Heart right ventricle (tissue), 16 donors: ENCODE results near the gene TULP4. TPM values are rescaled to one million over a fixed set of nuclear protein-coding genes. Genes with fewer than 3 reads are reported as not detected.
A peak's percentile ranks its signal among the peaks of the same experiment; 100 is the strongest.

Source experiments
- ATAC-seq, 8 donors: fragments of 200-7000 bp; cut with Tn5 transposase; one replicate each; pipeline ENCODE4 v1.9.1; 2020; ENCODE audit warnings: mild to moderate bottlenecking in 8 of 8, moderate library complexity in 8 of 8, moderate number of reproducible peaks in 1 of 8
- DNase-seq, 2 donors: peaks; one replicate each; pipeline ENCODE4 v3.0.0-alpha.2; 2020
- H3K27ac ChIP-seq, 10 donors: fragments of 200-600 bp; sonication (generic) in 2 of 10; one replicate each; pipeline versions ENCODE4 v1.5.0 to v1.8.0; 2020 to 2022; ENCODE audit warnings: mild to moderate bottlenecking in 3 of 10
- H3K27me3 ChIP-seq, 7 donors: fragments of 200-600 bp; one replicate each; pipeline ENCODE4 v1.8.0; 2021 to 2022; ENCODE audit warnings: mild to moderate bottlenecking in 2 of 7
- H3K36me3 ChIP-seq, 9 donors: fragments of 200-600 bp; sonication (generic) in 1 of 9; one replicate each; pipeline versions ENCODE4 v1.5.0 to v1.8.0; 2020 to 2022; ENCODE audit warnings: mild to moderate bottlenecking in 2 of 9
- H3K4me1 ChIP-seq, 9 donors: fragments of 200-600 bp; sonication (generic) in 1 of 9; one replicate each; pipeline versions ENCODE4 v1.5.0 to v1.8.0; 2020 to 2022; ENCODE audit warnings: mild to moderate bottlenecking in 4 of 9
- H3K4me3 ChIP-seq, 10 donors: fragments of 200-600 bp; sonication (generic) in 2 of 10; one replicate each; pipeline versions ENCODE4 v1.5.0 to v1.8.0; 2020 to 2022; ENCODE audit warnings: mild to moderate bottlenecking in 7 of 10, moderate library complexity in 2 of 10
- H3K9me3 ChIP-seq, 11 donors: fragments of 200-600 bp in 10 of 11; sonication (generic) in 2 of 11; one replicate each; pipeline versions ENCODE4 v1.5.0 to v1.8.0; 2013 to 2022; ENCODE audit warnings: mild to moderate bottlenecking in 2 of 11, control low read depth in 1 of 11, moderate library complexity in 1 of 11
- WGBS, 2 donors: extraction: QIAGEN DNeasy Blood & Tissue Kit; methylation state at CpG; one replicate each; pipeline ENCODE4 v1.1.7; 2013; ENCODE audit warnings: inconsistent platforms in 1 of 2; 5-methylcytosine and 5-hydroxymethylcytosine counted together
- intact Hi-C, 10 donors: fragments of 100-400 bp; cut with DNase I; formaldehyde crosslinking; loops; one replicate each; pipeline versions ENCODE4 v1.11.1 to v1.14.2; 2022
- polyA plus RNA-seq, 2 donors: library from polyadenylated mRNA; stranded (reverse); fragments of 200-250 nt; gene quantifications; one replicate each; pipeline ENCODE4 v1.2.3, GENCODE V29; 2013
- total RNA-seq, 10 donors: library from RNA; stranded (reverse); fragmentation: NEBNext Ultra II Directional in 3 of 10; extraction: Animal tissue kit (Norgen Biotek cat#: 25700) in 3 of 10; gene quantifications; one replicate each; pipeline versions ENCODE4 v1.2.1 to v1.2.4, GENCODE V29; 2021 to 2023
- TF ChIP-seq, protein P1 (sequence below), 9 donors: fragments of 200-600 bp; sonication (generic) in 2 of 9; IDR thresholded peaks; one replicate each; pipeline versions ENCODE4 v1.5.0 to v1.8.0; 2021 to 2022; ENCODE audit warnings: antibody characterized with exemption in 9 of 9, mild to moderate bottlenecking in 5 of 9, moderate library complexity in 1 of 9
- donor health status: Arrhythmogenic right ventricular cardiomyopathy.
- donor health status: ischemic (EF 13 %, LVEDD 7.1; RV severe dilation, severe dysfunction).
- donor health status: healthy with polysubstance abuse.
- donor health status: DM: no; HTN: yes; CAD: no.
- donor health status: DM: no; HTN: no; CAD: no.
- donor health status: ischemic (EF 25% LVEDD 6.9; RV normal size, moderate dysfunction).
- donor health status: ischemic (EF 25% LVEDD 5.7; RV mildly dilated, moderate dysfunction).
- donor health status: healthy.
- donor health status: DM: yes; HTN: yes; CAD: no.
- donor health status: Ischemic cardiomyopathy.
- donor health status: ischemic (EF 35%, LVEDD 5.7; RV mildly dilated, moderate dysfunction).
- donor health status: nonischemic (EF 11% LVEDD 7.7; RV severe dilation, severe dysfunction).
- donor health status: DM: yes; HTN: yes; CAD: no.
- donor health status: PGD.
- donor health status: ischemic (EF 29% LVEDD 5.4; RV normal size, mild dysfunction).
- donor health status: nonischemic (EF 23%, LVEDD 6.1; RV moderate dilation, normal function).

TULP4 gene
- total and polyA plus RNA-seq, 12 donors = 2.1 to 127 (median 99.2) TPM

DNA sequence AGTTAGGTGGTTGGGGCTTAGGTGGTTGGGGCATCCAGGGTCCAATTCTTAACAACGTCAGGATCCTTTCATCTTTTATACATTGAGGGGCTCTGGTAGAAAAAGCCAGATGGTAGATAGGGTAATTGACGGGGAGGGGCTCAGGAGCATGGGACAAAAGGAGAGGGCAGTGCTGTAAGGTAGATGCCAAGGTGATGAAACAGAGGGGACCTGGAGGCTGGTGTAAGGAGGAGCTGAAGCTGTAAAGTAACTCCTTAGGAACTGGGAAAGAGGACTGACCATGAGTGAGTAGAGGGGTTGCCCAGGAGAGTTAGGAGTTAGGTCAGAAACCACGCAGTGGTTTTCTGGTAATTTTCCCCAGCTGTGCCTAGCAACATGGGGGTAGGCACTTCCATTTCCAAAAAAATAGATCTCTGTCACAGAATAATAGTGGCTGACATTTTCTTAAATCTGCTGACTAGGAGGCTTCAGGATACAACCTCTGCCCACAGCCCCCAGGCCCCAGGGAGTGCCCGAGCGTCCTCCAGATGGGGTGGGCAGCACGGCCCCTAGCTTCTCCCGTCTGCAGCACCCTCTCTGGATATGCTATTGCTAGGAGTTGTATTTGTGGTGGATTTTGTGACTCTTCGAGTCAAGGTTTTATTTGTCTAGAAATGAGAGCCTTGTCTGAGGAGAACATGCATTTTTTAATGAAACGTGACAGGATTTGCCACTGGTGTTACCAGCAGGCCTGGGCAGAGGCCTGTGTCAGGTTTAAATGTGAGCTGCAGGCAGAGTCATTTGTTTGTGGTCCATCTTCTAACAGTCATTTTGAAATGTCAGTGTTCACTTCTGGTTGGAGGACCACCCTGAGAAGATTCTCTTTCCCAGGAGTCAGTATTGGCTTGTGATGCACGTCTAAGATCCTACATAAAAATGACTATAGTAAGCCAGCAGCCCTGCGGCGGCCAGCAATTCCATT lies 44.6 kb downstream of the TULP4 start:
- Histone ChIP-seq H3K36me3 (no peaks in the 10 kb centered on the region), H3K27me3 (no peaks in the 10 kb centered on the region), H3K9me3 (no peaks in the 10 kb centered on the region), H3K4me1 (peaks cover 0 to 11% (median 3%) of the 10 kb centered on the region in 9 donors), H3K27ac (no peak overlapping the region), H3K4me3 (no peak overlapping the region)
- intact Hi-C loops = no loop called here
- no peak for ATAC-seq
- no peak for DNase-seq
- TF ChIP-seq, protein P1, sequence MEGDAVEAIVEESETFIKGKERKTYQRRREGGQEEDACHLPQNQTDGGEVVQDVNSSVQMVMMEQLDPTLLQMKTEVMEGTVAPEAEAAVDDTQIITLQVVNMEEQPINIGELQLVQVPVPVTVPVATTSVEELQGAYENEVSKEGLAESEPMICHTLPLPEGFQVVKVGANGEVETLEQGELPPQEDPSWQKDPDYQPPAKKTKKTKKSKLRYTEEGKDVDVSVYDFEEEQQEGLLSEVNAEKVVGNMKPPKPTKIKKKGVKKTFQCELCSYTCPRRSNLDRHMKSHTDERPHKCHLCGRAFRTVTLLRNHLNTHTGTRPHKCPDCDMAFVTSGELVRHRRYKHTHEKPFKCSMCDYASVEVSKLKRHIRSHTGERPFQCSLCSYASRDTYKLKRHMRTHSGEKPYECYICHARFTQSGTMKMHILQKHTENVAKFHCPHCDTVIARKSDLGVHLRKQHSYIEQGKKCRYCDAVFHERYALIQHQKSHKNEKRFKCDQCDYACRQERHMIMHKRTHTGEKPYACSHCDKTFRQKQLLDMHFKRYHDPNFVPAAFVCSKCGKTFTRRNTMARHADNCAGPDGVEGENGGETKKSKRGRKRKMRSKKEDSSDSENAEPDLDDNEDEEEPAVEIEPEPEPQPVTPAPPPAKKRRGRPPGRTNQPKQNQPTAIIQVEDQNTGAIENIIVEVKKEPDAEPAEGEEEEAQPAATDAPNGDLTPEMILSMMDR (IDR thresholded peaks at IDR 0.05) = no peak
- WGBS, 2 donors = 94 to 95% methylated on average over 12 of the region's 12 CpGs

DNA sequence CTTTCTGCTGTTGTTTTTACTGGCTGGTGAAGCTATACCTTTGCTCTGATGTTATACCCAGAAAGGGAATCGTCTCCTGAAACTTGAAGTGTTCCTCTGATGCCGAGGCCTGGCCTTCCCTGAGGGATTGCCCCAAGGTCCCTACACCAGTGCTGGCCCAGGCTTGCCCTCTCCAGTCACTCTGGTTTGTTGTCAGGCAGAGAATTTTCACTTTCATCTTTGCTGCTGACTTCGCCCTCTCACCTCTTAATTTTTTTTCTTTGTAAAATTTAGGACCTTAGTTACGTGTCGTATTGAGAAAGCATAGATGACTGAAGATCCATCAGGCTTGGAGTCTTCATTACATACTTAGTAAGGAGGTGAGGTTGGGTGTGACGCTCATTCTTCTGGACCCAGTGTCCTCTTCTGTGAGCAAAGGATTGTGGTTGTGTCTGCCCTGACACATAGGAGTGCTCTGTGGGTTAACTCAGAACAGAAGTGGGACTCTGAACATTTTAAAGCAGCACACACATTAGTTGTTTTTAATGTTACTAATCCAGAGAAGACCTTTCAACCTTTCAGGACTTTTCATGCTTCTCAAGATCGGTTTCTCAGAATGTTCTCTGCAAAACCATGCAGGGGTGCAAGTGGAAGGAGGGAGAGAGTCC lies 45.4 kb downstream of the TULP4 start:
- peaks cover 0 to 16% (median 9%) of the 10 kb centered on the region in 9 donors for H3K4me1 ChIP-seq
- 93 to 97% methylated on average over 7 of the region's 7 CpGs for WGBS, 2 donors
- H3K27ac ChIP-seq = no peak overlapping the region
- intact Hi-C loops = no loop called here
- ATAC-seq (no peak), DNase-seq (no peak)
- H3K27me3 ChIP-seq = no peaks in the 10 kb centered on the region
- TF ChIP-seq, protein P1 (IDR thresholded peaks at IDR 0.05) = no peak
- no peaks in the 10 kb centered on the region for H3K9me3 ChIP-seq
- H3K4me3 ChIP-seq = no peak overlapping the region
- H3K36me3 ChIP-seq = no peaks in the 10 kb centered on the region

DNA sequence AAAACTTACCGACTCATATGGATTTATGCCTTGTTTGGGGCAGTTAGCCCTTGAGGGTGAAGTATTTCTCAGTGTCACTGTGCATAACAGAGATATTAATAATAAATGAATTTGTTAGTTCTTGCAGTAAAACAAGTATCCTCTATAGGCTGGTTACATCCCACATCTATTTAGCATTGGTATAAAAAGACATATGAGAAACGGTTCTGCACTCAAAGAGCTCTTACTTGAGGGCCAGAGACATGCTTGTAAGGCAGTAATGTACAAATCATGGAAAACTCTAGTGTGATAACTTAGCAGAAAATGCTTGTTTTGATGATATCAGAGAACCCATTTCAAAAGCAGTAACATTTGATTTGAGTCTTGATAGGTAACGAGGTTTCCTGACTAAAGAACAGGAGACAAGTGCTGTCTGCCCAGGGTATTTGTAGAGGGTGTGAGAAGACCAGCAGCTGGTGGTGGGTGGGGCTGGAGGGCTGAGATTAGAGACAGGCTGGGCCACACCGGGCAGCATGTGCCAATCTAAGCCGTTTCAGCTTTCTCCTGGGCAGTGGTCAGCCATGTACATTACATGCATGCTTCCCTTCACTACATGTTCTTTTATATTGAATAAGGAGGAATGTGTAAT lies 46.3 kb downstream of the TULP4 start:
- DNase-seq = no peak
- WGBS, 2 donors = 69 to 74% methylated on average over 5 of the region's 5 CpGs
- no peak overlapping the region for H3K27ac ChIP-seq
- intact Hi-C loops = no loop called here
- no peak overlapping the region for H3K4me3 ChIP-seq
- no peaks in the 10 kb centered on the region for H3K36me3 ChIP-seq
- H3K9me3 ChIP-seq = no peaks in the 10 kb centered on the region
- peak in 1 of 8 donors; percentile 48 for ATAC-seq
- TF ChIP-seq, protein P1 (IDR thresholded peaks at IDR 0.05) = no peak
- H3K27me3 ChIP-seq = no peaks in the 10 kb centered on the region
- peaks cover 0 to 16% (median 9%) of the 10 kb centered on the region in 9 donors for H3K4me1 ChIP-seq

DNA sequence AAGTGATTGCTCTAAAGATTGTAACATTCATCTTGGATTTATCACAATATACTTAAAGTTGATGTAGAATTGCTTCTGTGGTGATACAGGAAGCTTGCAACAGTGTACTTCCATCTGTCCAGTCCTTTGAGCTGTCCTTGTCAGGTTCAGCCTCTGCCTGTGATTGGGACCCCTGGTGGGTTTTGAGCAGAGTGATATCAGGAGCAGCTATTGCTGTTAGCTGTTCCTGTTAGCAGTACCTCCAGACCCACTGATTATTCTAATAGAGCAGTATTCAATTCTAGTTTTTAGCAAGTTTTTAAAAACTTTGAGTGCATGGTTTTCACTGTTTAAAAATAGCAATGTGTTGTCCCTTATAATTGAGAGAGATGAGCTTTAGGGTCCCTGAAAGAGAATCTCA lies 48.8 kb downstream of the TULP4 start:
- H3K4me3 ChIP-seq = no peak overlapping the region
- DNase-seq (no peak), ATAC-seq (no peak)
- no peaks in the 10 kb centered on the region for H3K36me3 ChIP-seq
- no peaks in the 10 kb centered on the region for H3K27me3 ChIP-seq
- TF ChIP-seq, protein P1 (IDR thresholded peaks at IDR 0.05) = no peak
- H3K4me1 ChIP-seq = peaks cover 0 to 16% (median 9%) of the 10 kb centered on the region in 9 donors
- H3K27ac ChIP-seq = no peak overlapping the region
- intact Hi-C loops = no loop called here
- no peaks in the 10 kb centered on the region for H3K9me3 ChIP-seq
